ENCODE data around the gene ZNF318.
"Not testable (repeated sequence)": the region's sequence is repeated elsewhere in the genome, so short reads cannot be mapped to it uniquely, and the experiment has no call there.

Gene ZNF318

DNA sequence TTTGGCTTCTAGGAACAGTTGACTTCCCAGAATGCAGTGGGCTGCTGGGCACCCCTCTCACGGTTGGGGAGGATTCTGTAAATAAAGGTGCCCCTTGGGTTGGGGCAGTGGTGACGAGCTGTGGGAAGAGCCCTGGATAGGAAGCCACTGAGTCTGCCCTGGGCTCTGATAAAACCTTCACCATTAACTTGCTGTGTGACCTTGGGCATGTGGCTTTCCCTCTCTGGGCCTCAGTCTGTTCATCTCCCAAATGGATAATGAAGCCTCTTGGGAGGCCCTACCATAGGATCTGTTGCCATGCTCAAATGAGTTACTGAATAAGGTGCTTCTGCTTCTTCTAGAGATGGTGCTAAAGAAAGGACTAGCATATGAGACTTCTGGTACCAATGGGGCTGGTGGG lies 64.6 kb downstream of the ZNF318 start:
- no peak for FAIRE-seq
- no peak for DNase-seq (ENCODE audit: insufficient read length, low spot score)
- TF ChIP-seq POLR2A (IDR thresholded peaks at IDR 0.05; ENCODE audit: low read depth, low read length), result no peak

DNA sequence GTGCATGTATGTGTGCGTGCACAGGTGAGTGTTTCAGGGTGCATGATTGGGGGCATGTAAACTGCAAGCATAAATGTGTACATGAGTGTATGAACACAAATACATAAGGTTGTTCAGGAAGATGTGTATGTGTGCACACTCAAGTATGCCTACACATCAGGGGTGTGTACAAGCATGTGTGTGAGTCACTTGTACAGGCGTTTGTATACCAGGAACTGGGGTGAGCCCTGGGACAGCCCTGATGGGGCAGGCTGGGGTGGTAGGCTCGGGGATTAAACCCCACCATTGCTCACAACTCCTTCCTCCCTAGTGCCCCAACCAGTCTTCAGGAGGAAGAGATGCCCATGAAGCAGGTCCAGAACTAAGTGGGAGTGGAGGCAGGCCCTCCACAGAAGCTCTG lies 65.1 kb downstream of the ZNF318 start:
- no peak for TF ChIP-seq POLR2A (IDR thresholded peaks at IDR 0.05; ENCODE audit: low read depth, low read length)
- FAIRE-seq (no peak), DNase-seq (ENCODE audit: insufficient read length, low spot score) (no peak)

DNA sequence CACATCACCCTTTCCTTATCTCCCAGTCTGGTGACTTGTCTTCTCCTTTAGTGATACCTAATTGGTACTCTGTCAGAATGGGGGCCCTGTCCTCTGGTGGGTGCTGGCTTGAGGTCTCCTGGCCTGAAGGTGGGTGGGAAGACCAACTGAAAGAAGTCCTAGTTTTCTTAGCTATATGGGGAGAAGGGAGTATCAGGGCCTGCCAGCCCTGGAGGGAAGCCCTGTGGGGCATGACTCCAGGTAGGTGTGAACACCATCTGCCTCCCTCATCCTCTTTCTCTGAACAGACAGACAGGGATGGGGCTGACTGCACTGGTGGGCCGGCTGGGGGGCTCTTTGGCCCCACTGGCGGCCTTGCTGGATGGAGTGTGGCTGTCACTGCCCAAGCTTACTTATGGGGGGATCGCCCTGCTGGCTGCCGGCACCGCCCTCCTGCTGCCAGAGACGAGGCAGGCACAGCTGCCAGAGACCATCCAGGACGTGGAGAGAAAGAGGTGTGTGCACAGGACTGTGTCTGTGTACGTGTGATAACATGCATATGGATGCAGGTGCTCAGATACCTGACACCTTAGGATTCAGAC lies 65.6 kb downstream of the ZNF318 start:
- DNase-seq (ENCODE audit: insufficient read length, low spot score) (no peak), FAIRE-seq (no peak)
- no peak for TF ChIP-seq POLR2A (IDR thresholded peaks at IDR 0.05; ENCODE audit: low read depth, low read length)

DNA sequence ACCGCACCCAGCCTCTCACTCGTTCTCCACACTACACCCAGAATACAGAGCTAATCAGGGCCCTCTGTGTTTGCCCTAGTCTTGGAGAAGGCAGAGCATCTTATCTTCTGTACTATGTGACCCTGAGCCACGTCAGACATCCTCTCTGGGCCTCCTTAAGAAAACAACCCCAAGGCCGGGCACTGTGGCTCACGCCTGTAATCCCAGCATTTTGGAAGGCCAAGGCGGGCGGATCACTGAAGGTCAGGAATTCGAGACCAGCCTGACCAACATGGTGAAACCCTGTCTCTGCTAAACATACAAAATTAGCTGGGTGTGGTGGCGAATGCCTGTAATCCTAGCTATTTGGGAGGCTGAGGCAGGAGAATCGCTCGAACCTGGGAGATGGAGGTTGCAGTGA lies 66.4 kb downstream of the ZNF318 start:
- FAIRE-seq; DNase-seq (ENCODE audit: insufficient read length, low spot score): not testable (repeated sequence)

DNA sequence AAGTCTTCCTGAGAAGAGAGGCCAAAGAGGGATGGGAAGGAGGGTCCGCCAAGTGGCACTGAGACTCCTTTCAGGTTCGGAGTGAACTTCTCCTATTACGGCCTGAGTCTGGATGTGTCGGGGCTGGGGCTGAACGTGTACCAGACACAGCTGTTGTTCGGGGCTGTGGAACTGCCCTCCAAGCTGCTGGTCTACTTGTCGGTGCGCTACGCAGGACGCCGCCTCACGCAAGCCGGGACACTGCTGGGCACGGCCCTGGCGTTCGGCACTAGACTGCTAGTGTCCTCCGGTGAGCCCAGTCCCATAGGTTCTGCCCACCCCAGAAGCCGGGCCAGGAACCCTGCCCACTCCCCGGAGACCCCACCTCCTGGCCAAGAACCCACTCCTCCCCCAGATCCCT lies 67.3 kb downstream of the ZNF318 start:
- TF ChIP-seq POLR2A (IDR thresholded peaks at IDR 0.05; ENCODE audit: low read depth, low read length), result no peak
- no peak for FAIRE-seq
- no peak for DNase-seq (ENCODE audit: insufficient read length, low spot score)

DNA sequence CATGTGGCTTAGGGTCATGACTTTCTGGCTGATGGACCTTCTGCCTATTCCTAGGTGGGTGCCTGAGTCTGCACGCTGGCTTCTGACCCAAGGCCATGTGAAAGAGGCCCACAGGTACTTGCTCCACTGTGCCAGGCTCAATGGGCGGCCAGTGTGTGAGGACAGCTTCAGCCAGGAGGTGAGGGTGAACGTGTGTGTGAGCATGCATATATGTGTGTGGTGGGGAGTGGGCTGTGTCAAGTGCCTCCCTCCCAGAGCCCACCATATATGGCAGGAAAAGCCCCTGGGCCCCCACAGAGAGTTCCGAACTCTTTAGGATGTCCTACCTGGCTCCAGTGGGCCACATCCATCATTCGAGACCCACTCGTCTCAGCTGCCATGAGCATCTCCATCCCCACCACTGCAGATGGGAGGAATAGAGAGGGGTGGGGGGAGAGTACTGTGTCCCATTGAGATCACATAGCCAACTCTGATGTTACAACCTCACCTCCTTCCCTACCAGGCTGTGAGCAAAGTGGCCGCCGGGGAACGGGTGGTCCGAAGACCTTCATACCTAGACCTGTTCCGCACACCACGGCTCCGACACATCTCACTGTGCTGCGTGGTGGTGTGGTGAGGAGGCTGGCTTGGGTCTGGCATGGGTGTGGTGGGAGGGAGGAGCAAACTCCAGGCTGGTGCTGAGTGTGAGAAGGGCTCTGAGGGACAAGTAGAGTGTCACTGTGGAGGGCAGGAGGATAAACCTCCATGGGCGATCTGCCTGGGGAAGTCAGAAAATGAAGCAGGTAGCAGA lies 68.2 kb downstream of the ZNF318 start:
- FAIRE-seq (no peak), DNase-seq (ENCODE audit: insufficient read length, low spot score) (no peak)
- no peak for TF ChIP-seq POLR2A (IDR thresholded peaks at IDR 0.05; ENCODE audit: low read depth, low read length)

DNA sequence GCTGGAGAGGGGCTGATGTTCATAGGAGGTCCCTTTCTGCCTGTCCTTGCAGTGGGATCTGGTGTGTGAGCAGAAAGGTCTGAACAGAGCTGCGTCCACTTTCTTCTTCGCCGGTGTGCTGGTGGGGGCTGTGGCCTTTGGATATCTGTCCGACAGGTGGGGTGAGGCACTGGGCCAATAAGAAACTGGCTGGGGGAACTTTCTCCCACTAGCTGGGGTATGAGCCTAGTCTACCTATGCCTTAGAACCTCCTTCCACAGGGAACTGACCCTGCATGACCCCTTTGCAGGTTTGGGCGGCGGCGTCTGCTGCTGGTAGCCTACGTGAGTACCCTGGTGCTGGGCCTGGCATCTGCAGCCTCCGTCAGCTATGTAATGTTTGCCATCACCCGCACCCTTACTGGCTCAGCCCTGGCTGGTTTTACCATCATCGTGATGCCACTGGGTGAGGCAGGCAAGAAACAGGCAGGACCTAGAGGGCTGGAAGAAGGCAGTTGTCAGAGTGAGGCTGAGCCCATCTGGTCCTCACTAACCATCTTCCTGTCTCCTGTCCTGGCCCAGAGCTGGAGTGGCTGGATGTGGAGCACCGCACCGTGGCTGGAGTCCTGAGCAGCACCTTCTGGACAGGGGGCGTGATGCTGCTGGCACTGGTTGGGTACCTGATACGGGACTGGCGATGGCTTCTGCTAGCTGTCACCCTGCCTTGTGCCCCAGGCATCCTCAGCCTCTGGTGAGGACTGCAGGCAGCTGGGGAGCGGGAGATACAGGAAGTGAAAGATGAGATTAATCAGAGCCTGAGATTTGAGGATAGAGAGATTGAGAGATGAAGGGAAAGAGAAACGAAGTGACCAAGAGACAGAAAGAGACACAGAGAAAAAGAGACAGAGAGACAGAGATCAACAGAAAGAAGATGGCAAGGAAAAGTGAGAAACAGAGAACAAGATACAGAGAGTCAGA lies 69.8 kb downstream of the ZNF318 start:
- TF ChIP-seq POLR2A (IDR thresholded peaks at IDR 0.05; ENCODE audit: low read depth, low read length), result no peak
- DNase-seq (ENCODE audit: insufficient read length, low spot score) (no peak), FAIRE-seq (no peak)

DNA sequence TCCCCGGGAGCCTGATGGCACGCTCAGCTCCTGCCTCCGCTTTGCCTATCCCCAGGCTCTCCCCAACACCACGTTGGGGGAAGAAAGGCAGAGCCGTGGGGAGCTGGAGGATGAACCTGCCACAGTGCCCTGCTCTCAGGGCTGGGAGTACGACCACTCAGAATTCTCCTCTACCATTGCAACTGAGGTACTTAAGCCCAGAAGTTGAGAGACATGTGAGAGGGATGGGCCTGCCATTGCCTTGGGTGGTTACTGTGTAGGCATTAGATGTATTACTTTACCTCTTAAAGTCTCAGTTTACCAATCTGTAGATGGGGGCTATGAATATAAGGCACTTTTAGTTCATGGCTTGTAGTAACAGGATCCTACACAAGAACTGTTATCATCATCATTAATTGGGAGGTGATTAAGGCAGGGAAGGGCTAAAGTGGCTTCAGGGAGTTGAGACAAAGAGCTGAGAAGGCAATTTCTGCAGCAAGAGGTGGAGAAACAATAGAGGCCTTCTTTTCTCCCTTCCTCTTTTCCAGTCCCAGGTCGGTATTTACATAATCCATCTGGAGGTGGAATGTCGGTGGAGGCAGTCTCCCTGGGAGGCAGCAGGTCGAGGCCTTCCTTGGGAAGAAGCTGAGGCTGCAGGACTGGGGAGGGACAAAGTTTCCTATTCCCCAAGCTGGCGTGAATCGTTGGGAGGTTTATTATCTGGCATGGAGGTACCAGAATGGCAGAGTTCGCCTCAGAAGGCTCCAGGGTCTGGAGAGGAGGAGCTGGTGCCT lies 70.7 kb downstream of the ZNF318 start:
- FAIRE-seq, result no peak
- no peak for DNase-seq (ENCODE audit: insufficient read length, low spot score)
- no peak for TF ChIP-seq POLR2A (IDR thresholded peaks at IDR 0.05; ENCODE audit: low read depth, low read length)

DNA sequence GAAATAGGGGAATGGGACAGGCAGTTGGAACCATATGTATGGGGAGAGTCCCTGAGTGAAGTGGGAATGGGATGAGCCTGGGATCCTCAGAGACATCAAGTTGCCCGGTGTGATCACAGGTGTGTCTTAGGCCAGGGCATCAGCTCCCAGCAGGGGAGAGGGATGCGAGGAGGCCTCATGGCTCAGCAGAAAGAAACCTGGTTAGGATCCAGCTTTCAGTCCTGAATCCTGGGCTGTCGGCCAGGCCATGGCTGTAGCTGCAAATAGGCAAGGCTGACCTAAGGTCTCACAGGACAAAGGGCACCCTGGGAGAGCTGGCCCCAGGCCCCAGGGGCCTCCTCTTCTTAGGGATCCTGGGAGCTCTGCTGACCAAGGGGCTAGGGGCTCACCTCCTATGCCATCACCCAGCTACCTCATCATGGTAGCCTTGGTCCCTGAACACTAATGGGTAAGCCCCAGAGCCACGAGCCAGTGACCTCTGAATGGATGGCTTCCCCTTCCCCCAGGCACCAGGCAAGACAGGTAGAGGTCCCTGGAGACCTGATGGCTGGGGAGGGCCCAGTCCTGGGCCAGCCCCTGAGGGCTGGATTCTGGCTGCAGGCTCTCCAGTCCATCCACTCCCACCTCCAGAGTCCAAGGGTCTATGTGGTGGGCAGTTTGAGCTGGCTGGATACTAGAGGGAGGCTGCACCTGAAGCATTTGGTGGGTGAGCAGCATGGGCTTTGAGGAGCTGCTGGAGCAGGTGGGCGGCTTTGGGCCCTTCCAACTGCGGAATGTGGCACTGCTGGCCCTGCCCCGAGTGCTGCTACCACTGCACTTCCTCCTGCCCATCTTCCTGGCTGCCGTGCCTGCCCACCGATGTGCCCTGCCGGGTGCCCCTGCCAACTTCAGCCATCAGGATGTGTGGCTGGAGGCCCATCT lies 71.5 kb downstream of the ZNF318 start, which contains the start of gene SLC22A7:
SLC22A7 (plus strand) TSS at position 617 of the 921 bp plus-strand sequence; CDS start at position 716, 99 bp downstream.
- no peak for FAIRE-seq
- no peak for DNase-seq (ENCODE audit: insufficient read length, low spot score)

DNA sequence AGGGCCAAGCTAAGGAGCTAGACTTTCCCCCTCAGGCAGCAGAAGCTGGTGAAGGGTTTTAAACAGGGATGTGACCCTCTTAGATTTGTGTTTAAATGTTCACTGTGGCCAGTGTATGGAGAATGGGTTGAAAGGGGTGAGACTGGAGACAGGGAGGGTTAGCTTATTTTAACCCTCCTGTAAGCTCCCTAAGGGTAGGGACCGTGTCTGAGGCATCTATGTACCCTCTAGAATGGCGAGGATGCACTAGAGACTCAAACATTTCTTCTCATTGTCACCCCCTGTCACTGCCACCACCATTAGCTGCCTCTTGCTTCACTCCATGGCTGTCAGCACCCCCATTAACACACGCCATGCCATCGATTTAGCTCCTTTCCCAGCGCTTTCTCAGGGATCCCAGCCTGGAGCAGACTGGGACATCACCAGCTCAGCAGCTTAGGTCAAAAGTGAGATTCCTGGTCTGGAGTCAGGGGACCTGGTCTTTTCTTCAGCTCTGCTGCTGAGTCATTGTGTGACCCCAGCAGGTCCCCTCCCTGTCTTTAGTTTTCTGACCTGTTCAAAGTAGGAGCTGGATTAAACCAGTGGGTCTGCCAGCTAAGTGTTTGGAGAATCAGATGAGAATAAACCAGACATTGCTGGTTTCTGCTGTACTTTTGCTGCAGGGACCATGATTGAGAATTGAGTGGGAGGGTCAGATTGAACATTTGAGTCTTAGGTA lies 72.5 kb downstream of the ZNF318 start:
- no peak for TF ChIP-seq POLR2A (IDR thresholded peaks at IDR 0.05; ENCODE audit: low read depth, low read length)
- DNase-seq (ENCODE audit: insufficient read length, low spot score) (no peak), FAIRE-seq (no peak)

More for the DNA sequence above, 71.5 kb downstream of the ZNF318 start, which contains the start of gene SLC22A7:
- no peak for TF ChIP-seq POLR2A (IDR thresholded peaks at IDR 0.05; ENCODE audit: low read depth, low read length)

DNA sequence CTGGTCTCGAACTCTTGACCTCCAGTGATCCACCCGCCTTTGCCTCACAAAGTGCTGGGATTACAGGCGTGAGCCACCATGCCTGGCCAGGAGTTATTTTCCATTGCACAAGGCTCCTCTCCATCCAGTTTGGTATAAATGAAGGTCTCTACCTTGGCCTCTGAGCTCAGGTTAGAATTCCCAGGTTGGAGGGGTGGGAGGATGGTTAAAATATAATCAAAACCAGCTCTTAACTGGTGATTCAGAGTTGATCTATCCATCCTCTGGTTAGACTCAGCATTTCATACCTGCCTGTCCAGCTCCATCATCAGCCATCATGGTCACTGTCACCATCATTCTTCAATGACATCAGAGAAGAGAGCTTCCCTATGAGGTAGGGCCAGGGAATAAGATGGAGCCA lies 74.0 kb downstream of the ZNF318 start:
- TF ChIP-seq POLR2A (IDR thresholded peaks at IDR 0.05; ENCODE audit: low read depth, low read length), result no peak
- DNase-seq (ENCODE audit: insufficient read length, low spot score) (no peak), FAIRE-seq (no peak)

DNA sequence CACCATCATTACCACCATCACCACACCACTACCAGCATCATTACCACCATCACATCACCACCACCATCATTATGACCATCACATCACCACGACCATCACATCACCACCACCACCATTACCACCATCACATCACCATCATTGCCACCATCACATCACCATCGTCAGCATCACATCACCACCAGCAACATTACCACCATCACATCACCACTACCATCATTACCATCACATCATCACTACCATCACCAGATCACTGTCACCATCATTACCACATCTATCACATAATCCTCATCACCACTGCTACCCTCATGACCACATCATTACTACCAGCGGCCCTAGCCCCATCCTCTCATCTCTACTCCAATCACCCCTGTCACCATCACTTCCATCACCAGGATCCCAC lies 74.9 kb downstream of the ZNF318 start:
- FAIRE-seq, result no peak

More for the DNA sequence above, 74.9 kb downstream of the ZNF318 start:
- no peak for TF ChIP-seq POLR2A (IDR thresholded peaks at IDR 0.05; ENCODE audit: low read depth, low read length)
- no peak for DNase-seq (ENCODE audit: insufficient read length, low spot score)
